ENCODE results near the gene BCL6. TPM values are rescaled to one million over a fixed set of nuclear protein-coding genes. Genes with fewer than 3 reads are reported as not detected.

The BCL6 gene
- total RNA-seq, 1 experiment from 2014 or later = 35.1 TPM

DNA sequence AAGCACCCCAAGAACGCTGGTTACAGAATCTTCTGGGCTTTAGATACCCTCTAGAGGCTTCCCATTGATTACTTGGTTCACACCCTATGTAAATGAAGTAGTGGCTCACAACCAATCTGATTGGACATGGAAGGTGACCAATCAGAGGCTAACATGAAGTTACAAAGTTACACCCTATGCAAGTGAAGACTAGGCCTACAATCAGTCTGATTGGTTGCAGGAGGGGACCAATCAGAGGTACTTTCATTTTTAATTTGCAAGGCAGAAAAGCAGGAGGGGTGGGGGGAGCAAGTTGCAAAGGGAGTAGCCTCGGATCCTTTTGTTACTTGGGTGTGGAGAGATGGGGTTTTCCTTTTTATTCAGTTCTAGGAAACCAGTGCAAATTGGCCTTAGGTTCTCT, 31.8 kb downstream of the BCL6 start:
- no peak overlapping the region for H3K4me3 Mint-ChIP-seq (ENCODE audit: low read depth, unreplicated experiment)
- H3K4me1 Mint-ChIP-seq (ENCODE audit: low read depth, unreplicated experiment) = peaks cover 10% of the 10 kb centered on the region
- H3K27me3 Mint-ChIP-seq (ENCODE audit: unreplicated experiment) = peaks cover 24% of the 10 kb centered on the region
- H3K27ac Mint-ChIP-seq (ENCODE audit: unreplicated experiment) = no peak overlapping the region
- no peak for DNase-seq
- no TSS peak for BruUV-seq (replicated peaks)
- no peaks in the 10 kb centered on the region for H3K36me3 Mint-ChIP-seq (ENCODE audit: insufficient read depth, unreplicated experiment)
- CTCF ChIA-PET = interaction anchor here (1.4 to 2.2 kb wide), 4 partner anchors 13 to 864 kb away, joined by 4 to 16 read pairs (median 6); no protein-coding TSS in a partner anchor
- TF ChIP-seq, protein P1, sequence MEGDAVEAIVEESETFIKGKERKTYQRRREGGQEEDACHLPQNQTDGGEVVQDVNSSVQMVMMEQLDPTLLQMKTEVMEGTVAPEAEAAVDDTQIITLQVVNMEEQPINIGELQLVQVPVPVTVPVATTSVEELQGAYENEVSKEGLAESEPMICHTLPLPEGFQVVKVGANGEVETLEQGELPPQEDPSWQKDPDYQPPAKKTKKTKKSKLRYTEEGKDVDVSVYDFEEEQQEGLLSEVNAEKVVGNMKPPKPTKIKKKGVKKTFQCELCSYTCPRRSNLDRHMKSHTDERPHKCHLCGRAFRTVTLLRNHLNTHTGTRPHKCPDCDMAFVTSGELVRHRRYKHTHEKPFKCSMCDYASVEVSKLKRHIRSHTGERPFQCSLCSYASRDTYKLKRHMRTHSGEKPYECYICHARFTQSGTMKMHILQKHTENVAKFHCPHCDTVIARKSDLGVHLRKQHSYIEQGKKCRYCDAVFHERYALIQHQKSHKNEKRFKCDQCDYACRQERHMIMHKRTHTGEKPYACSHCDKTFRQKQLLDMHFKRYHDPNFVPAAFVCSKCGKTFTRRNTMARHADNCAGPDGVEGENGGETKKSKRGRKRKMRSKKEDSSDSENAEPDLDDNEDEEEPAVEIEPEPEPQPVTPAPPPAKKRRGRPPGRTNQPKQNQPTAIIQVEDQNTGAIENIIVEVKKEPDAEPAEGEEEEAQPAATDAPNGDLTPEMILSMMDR (IDR thresholded peaks at IDR 0.05; ENCODE audit: unreplicated experiment) = no peak
- intact Hi-C loops (cut with micrococcal nuclease; ENCODE audit: unreplicated experiment) = no loop called here
- H3K9me3 Mint-ChIP-seq (ENCODE audit: low read depth, unreplicated experiment) = no peaks in the 10 kb centered on the region

GRCh38 chr3:187709155-187709554, 36.1 kb downstream of the BCL6 start:
- Mint-ChIP-seq H3K27me3 (ENCODE audit: unreplicated experiment) (no peaks in the 10 kb centered on the region), H3K9me3 (ENCODE audit: low read depth, unreplicated experiment) (no peaks in the 10 kb centered on the region), H3K27ac (ENCODE audit: unreplicated experiment) (no peak overlapping the region), H3K36me3 (ENCODE audit: insufficient read depth, unreplicated experiment) (no peaks in the 10 kb centered on the region), H3K4me1 (ENCODE audit: low read depth, unreplicated experiment) (peaks cover 4% of the 10 kb centered on the region), H3K4me3 (ENCODE audit: low read depth, unreplicated experiment) (no peak overlapping the region)
- BruUV-seq (replicated peaks) = no TSS peak
- intact Hi-C loops (cut with micrococcal nuclease; ENCODE audit: unreplicated experiment) = no loop called here
- TF ChIP-seq, protein P1 (IDR thresholded peaks at IDR 0.05; ENCODE audit: unreplicated experiment) = peak; percentile 11
- DNase-seq = no peak
- CTCF ChIA-PET = interaction anchor here (0.9 to 1.6 kb wide), 2 partner anchors 28 to 29 kb away, joined by 9 to 17 read pairs; no protein-coding TSS in a partner anchor

DNA sequence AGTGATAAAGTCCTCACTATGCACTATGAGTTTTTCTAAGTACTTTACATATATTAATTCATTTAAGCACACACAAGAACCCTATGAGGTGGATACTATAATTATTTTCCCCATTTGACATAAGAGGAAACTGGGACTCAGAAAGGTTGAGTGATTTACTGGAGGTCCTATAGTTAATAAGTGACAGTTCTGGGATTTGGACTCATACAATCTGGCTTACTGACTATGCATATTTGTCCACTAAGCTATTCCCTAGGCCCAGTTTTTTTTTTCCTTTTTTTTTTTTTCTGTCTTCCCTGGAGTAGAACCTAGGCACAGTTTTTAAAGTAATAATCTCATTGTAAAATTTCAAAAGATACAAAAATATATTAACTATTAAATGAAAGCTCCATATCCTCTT, 36.6 kb downstream of the BCL6 start:
- TF ChIP-seq, protein P1 (IDR thresholded peaks at IDR 0.05; ENCODE audit: unreplicated experiment) = no peak
- no peak for DNase-seq
- intact Hi-C loops (cut with micrococcal nuclease; ENCODE audit: unreplicated experiment) = no loop called here
- H3K36me3 Mint-ChIP-seq (ENCODE audit: insufficient read depth, unreplicated experiment) = no peaks in the 10 kb centered on the region
- H3K4me3 Mint-ChIP-seq (ENCODE audit: low read depth, unreplicated experiment) = no peak overlapping the region
- no peaks in the 10 kb centered on the region for H3K4me1 Mint-ChIP-seq (ENCODE audit: low read depth, unreplicated experiment)
- H3K27me3 Mint-ChIP-seq (ENCODE audit: unreplicated experiment) = no peaks in the 10 kb centered on the region
- BruUV-seq (replicated peaks) = no TSS peak
- H3K27ac Mint-ChIP-seq (ENCODE audit: unreplicated experiment) = no peak overlapping the region
- no peaks in the 10 kb centered on the region for H3K9me3 Mint-ChIP-seq (ENCODE audit: low read depth, unreplicated experiment)
- CTCF ChIA-PET = interaction anchor here (0.6 to 1.6 kb wide), 4 partner anchors 9 to 112 kb away, joined by 4 to 17 read pairs (median 6); no protein-coding TSS in a partner anchor

- Mint-ChIP-seq H3K36me3 (ENCODE audit: insufficient read depth, unreplicated experiment) (no peaks in the 10 kb centered on the region), H3K27ac (ENCODE audit: unreplicated experiment) (no peak overlapping the region), H3K9me3 (ENCODE audit: low read depth, unreplicated experiment) (no peaks in the 10 kb centered on the region), H3K4me1 (ENCODE audit: low read depth, unreplicated experiment) (no peaks in the 10 kb centered on the region), H3K27me3 (ENCODE audit: unreplicated experiment) (peaks cover 5% of the 10 kb centered on the region), H3K4me3 (ENCODE audit: low read depth, unreplicated experiment) (no peak overlapping the region)
- TF ChIP-seq, protein P1 (IDR thresholded peaks at IDR 0.05; ENCODE audit: unreplicated experiment) = no peak
- CTCF ChIA-PET = interaction anchor here (1.3 kb wide), 1 partner anchor 12 kb away, joined by 4 read pairs; no protein-coding TSS in a partner anchor
- intact Hi-C loops (cut with micrococcal nuclease; ENCODE audit: unreplicated experiment) = no loop called here
- BruUV-seq (replicated peaks) = no TSS peak
- DNase-seq = no peak
These were observed 38.3 kb downstream of the BCL6 start for GRCh38 chr3:187706971-187707370.

Data from Calu3 (cell line).